Measurements from ENCODE around the gene OR14I1.

DNA sequence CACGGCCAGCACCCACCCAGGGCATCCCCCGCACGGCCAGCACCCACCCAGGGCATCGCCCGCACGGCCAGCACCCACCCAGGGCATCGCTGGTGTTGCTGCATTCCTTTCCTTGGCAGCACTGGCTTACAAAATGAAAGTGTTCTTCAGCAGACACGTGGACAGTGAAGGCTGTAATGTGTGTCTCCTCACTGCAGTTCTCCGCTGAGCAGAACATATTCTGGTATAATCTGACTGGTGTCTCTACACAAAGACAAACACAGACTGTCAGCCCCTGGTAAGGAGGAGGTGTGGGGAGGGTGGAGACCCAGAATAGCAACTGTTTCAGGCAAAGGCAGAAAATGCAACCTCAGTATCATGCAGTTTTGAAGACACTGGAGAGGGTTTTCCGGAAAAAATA, 45.6 kb upstream of the OR14I1 start:
- TF ChIP-seq, protein P1, sequence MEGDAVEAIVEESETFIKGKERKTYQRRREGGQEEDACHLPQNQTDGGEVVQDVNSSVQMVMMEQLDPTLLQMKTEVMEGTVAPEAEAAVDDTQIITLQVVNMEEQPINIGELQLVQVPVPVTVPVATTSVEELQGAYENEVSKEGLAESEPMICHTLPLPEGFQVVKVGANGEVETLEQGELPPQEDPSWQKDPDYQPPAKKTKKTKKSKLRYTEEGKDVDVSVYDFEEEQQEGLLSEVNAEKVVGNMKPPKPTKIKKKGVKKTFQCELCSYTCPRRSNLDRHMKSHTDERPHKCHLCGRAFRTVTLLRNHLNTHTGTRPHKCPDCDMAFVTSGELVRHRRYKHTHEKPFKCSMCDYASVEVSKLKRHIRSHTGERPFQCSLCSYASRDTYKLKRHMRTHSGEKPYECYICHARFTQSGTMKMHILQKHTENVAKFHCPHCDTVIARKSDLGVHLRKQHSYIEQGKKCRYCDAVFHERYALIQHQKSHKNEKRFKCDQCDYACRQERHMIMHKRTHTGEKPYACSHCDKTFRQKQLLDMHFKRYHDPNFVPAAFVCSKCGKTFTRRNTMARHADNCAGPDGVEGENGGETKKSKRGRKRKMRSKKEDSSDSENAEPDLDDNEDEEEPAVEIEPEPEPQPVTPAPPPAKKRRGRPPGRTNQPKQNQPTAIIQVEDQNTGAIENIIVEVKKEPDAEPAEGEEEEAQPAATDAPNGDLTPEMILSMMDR (IDR thresholded peaks at IDR 0.05) = no peak
- no peak for TF ChIP-seq ZFX (IDR thresholded peaks at IDR 0.05; ENCODE audit: borderline replicate concordance)

Measured in 22Rv1 (cell line).